HT-29 (cell line): ENCODE results near the gene ZBTB1. TPM values are rescaled to one million over a fixed set of nuclear protein-coding genes. Genes with fewer than 3 reads are reported as not detected.
"Not testable (repeated sequence)": the region's sequence is repeated elsewhere in the genome, so short reads cannot be mapped to it uniquely, and the experiment has no call there.

ENCODE experiments used
- DNase-seq: peaks from one replicate; pipeline ENCODE4 v3.0.0-alpha.2; 2015; ENCODE audit warnings: low spot score
- total RNA-seq: library from RNA; depleted of rRNA; stranded (reverse); fragments of >200 nt; shearing (Covaris generic); gene quantifications from 2 replicates; pipeline ENCODE4 v1.2.3, GENCODE V29; 2014

Gene ZBTB1
- total RNA-seq, 1 experiment from 2014 or later = 9.5 TPM

DNA sequence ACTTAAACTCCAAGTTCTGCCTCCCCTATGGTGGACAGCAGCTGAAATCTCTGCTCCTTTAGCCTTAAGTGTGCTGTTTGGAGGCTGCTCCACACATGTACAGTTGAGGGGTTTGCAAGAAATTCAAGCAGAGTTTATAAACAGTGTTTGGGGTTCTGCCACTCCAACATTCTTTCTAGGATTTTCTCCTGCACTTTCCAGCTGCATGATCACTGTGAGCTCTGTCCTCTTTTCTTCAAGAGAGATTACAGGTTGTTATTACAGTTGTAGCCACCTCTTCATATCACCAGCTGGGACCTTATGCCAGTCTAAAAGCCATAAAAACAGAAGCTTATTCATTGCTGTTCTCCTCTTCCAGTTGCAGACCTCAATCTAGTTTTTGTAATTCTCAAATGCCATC is 9.3 kb upstream of the ZBTB1 start:
- no peak for DNase-seq

GRCh38 chr14:64496764-64497163 is 7.8 kb upstream of the ZBTB1 start:
- no peak for DNase-seq

DNA sequence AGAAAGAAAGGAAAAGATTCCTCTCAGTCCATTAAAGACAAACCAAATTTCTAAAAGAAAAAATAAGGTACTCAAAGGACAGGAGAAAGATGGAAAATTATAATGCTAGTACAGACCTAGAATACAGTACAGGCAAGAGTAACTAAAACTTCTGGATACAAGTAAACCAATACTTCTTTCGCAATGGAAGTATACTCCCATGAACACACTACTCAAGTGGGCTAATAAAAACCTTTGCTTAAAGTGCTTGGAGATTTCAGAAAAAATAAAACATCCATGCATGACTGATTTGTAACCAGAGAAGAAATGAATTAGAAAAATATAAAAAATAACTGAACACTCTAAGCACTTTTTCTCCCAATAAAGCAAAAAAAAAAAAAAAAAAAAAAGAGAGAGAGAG is 4.5 kb upstream of the ZBTB1 start:
- DNase-seq = no peak

DNA sequence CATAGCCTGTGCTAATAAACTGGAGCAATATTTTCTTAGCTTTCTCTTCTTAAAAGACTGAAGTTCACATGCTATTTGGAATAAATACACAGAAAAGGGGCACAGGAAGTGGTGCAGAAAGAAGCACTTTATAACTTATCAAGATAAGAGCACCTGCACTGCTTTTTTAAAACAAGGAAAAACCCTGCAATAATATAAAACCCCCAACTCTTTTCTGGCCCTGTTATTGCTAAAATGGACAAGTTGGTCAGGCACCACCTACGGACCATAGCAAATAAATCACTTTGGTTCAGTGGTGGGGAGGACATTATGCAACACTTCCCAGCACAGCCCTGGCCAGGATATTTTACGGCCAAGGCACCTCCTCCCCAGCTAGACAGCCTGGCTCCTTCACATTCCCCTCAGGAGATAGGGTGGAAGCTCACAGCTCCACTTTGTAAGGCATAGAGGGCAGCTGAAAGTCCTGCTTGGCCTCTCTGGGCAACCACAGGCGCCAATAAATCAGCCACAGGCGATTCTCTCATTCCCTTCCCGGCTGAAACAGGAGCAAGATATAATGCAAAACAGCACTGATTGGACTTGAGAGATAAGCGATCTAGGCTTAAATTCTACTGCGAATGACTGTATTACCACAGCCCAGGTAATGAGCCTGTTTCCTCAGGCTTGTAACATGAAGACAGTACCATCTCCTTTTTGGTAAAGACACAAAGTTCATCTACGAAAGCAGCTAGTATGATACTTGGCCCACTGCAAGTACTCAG is 3.0 kb upstream of the ZBTB1 start:
- DNase-seq = peak; percentile 60

DNA sequence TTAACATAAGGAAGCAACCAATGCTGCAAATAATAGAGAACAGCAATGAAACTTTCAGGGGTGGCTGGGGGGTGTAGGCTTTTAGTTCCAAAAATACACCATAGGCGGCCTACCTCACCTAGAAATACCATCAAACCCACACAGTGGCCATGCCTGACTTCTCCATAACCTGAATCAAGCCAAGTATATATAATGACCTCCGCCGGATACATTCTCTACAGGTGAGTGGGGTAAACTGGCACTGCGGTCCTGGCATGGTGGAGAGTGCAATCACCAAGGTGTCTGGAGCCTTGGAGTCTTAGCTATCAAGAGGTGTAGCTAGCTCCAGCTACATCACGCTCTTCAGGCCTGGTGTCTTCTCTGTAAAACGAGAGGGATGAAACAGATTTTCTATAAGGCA is 2.1 kb upstream of the ZBTB1 start:
- peak; percentile 35 for DNase-seq

GRCh38 chr14:64502887-64503433 is 1.6 kb upstream of the ZBTB1 start:
- peak; percentile 44 for DNase-seq

DNA sequence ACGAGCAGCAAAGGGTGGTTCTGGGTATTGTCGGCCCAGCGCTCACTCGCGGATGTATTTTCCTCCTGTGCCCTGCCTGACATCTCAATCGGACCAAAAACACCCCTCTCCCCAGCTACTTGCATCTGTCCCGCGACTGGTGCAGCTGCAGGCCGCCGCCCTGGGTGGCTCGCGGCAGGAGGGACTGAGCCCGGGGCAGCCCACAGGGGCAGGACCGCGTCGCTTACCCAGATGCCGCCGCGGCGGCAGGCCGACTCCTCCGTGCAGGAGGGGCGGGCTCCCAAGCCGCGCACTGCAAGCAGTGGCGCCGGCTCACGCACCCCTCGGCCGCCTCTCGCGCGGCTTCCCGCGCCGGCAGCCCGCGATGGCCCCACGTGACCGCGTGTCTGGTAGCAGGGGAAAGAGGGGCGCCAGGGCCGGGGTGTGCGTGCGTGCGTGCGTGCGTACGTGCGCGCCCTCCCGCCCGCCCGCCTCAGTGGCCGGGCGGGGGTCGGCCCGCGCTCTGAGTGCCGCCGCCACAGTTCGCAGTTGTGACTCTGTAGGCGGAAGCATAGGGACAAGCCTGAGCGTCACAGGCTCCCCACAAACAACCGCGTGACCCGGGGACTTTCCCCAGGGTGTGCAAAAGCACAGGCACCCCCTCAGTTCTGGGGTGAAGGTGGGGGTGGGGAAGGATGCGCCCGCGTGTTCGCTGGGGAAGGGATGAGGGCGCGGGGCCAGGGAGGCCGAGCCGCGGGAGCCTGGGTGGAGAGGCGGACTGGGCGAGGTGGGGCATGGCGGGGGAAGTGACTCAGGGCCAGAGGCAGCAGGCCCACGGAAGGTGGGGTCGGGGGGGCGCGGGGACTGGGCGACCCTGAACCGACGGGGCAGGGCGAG is 898 bp upstream of the ZBTB1 start, which contains the start of gene ZBTB25:
Gene ZBTB25, minus strand, starts transcription at position 405 of the 876 bp plus-strand sequence. CDS start 13,305 bp downstream, outside the sequence.
- peak; percentile 79 for DNase-seq

GRCh38 chr14:64504897-64505794 is 576 bp downstream of the ZBTB1 start:
- peak; percentile 77 for DNase-seq

- no peak for DNase-seq
Observed at GRCh38 chr14:64506721-64507120, 2.2 kb downstream of the ZBTB1 start.

DNA sequence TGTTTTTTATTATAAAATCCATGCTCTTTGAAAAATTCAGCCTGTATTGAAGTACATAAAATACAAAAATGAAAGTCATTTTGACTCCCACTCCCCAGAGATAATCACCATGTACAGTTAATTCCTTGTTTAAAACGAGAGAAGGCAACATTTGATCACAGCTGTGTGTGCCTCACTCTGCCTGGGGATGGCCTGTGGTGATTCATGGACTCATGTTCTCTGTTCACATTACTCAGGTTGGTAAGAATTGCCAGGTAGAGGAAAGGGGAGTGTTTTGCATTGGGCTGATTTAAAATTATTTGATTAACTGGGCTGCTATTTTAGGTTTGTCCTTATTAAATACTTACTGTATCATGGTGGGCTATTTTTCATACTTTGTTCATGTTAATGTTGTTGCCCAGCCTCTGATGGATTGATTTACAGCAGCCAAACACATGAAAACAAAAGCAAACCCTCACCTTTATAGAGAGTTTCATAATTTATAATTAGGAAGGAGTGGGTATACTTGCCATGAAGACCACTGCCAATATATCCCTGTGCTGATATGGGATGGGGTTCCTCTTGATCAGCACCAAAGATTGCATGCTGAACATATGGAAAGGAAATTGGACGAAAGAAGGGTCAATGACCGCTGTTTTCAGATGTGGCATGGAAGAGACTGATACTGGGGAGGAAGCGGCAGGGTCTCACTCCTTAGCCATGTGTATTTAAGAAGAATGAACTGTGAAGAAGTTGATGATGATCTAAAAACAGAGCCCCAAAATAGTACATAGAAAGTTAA is 3.0 kb downstream of the ZBTB1 start:
- DNase-seq = no peak

DNA sequence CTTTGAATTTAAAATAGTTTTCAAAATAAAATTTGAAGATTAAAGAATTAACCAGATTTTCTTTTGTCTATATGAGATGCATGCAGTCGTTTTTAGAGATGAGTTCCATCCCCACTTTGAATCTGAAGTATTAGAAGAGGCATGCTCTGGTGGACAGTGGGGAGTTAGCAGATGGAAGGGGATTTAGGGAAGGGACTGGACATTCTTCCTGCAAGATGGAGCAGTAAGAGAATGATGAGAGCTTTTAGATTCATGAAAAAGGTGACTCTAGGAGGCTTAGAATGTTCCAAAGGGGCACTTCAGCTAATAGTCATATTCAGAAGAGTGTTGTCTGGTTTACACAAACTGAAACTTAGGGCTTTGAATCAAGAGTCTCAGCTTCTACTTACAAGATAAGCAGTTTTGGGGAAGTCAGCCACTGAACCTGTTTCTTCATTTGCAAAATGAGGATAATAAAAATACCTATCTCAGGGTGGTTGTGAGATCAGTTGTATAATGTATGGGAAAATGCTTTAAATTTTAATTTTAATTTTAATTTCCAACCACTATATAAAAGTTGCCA is 3.7 kb downstream of the ZBTB1 start:
- no peak for DNase-seq

- DNase-seq = no peak
Observed at GRCh38 chr14:64509036-64509435, 4.5 kb downstream of the ZBTB1 start.

DNA sequence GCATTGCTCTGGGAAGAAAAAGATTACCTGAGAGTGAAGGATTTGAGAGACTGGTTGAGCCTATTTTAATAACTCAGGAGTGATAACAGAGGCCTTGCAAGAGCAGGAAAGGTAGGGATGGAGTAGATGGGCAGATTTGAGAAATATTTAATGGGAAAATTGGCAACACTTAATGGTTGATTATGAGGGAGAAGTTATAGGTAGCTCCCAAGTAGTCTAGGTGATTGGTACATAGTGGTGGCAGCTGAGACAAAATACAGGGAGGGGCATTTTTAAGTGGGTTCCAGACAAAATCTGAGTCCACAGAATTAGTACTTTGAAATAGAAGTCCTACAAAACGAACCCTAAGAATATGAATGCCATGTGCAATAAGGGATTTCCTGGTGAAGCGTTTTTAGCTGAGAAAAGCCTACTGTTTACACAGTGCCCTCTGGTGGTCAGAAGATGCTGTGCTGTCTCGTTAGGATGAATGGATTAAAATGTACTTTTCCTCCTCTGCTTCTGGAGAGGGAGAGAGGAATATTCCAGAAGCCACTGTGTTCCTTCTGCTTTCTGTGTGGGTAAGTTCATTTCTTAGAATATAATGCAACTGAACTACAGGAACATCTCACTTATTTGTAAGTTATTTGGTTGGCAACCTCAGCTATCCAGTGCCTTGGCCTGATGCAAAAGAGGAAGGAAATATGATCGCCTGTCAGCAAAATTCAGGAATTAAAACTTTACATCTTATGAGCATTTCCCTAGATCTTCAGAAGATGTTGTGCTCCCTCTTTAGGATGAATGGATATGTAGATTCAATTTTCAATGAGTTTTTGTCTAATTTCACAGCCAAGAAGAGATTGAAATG is 6.5 kb downstream of the ZBTB1 start:
- DNase-seq = peak; percentile 83

DNA sequence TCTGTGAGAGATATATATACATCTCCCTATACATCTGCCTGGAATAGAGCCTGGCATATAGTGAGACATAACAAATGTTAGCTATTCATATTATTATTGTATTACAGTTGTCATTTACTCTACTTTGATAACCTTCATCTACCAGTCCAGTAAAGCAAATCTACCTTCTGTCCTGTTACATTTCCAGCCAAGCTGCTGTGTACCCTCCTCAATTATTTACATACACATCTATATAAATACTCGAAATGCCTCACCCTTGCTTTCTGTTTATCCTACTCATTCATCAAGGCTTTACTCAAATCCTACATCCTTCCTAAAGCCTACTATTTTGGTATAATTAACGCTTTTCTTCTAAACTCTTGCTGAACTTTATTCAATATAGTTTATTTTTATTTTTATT is 8.7 kb downstream of the ZBTB1 start:
- no peak for DNase-seq

DNA sequence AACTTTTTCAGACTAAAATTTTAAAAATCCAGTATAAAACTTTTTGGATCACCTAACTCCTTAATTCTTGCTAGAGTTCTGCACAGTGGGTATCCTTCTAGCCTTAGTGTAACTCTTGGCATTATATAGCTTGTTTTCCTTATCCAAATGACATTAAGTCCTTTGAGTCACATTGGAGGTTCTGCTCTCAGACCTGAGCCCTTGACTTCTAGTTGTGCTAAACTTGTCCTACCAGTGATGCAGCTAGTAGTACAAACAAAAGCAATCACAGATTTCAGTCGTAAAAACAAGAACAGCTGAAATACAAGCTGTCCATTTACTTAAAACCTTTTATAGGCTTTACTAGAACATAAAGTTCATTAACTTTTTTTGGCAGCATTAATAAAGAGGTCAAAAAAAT is 10.5 kb downstream of the ZBTB1 start:
- no peak for DNase-seq

GRCh38 chr14:64516969-64517368 is 12.4 kb downstream of the ZBTB1 start:
- DNase-seq = no peak

- DNase-seq = not testable (repeated sequence)
Observed at GRCh38 chr14:64517667-64518066, 13.1 kb downstream of the ZBTB1 start.

DNA sequence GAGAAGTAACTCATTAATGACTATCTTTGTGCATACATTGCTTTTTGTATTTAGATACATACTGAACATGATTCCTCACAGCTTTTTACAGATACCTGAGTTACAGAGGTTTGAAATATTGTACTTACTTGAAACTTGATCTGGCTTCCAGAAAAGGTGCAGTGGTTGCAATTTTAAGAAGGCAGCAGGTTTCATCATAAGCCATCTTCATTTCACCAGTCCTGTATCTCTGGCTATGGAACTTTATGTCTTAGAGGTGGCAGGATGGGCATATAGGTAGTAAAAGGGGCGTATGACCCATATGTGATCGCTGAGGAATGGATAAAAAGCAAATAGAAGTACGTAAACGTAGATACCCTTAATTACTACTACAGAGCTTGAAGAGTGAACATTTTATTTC is 13.7 kb downstream of the ZBTB1 start:
- DNase-seq = no peak

- DNase-seq = no peak
Observed at GRCh38 chr14:64520699-64521098, 16.1 kb downstream of the ZBTB1 start.
